HUDEP-2 (cell line): ENCODE results near the gene MFSD2A.
"Not testable (repeated sequence)": the region's sequence is repeated elsewhere in the genome, so short reads cannot be mapped to it uniquely, and the experiment has no call there.

Experiments
- DNase-seq, 76 experiments: peaks; one replicate each; lab custom pipeline; 2025; ENCODE audit not compliant: unreplicated experiment in 76 of 76; lab: John Stamatoyannopoulos, UW

Gene MFSD2A

GRCh38 chr1:39964552-39964951 is 9.6 kb downstream of the MFSD2A start:
- DNase-seq: no peak

GRCh38 chr1:39965044-39965443 is 10.1 kb downstream of the MFSD2A start:
- DNase-seq: no peak

GRCh38 chr1:39969048-39969447 is 14.1 kb downstream of the MFSD2A start:
- no peak for DNase-seq

- DNase-seq: no peak
Observed at GRCh38 chr1:39969531-39970270, 14.8 kb downstream of the MFSD2A start.

GRCh38 chr1:39970274-39970673 is 15.3 kb downstream of the MFSD2A start:
- DNase-seq: no peak

GRCh38 chr1:39971138-39971537 is 16.2 kb downstream of the MFSD2A start:
- DNase-seq: no peak

GRCh38 chr1:39973503-39974135 is 18.7 kb downstream of the MFSD2A start:
- DNase-seq: peak in 60 of 76 experiments; percentile 2 to 75 (median 39)

- DNase-seq: no peak
Observed at GRCh38 chr1:39976732-39977131, 21.8 kb downstream of the MFSD2A start.

GRCh38 chr1:39977202-39977601 is 22.3 kb downstream of the MFSD2A start:
- no peak for DNase-seq

- no peak for DNase-seq
Observed at GRCh38 chr1:39979654-39980053, 24.7 kb downstream of the MFSD2A start.

GRCh38 chr1:39980555-39981313 is 25.8 kb downstream of the MFSD2A start:
- no peak for DNase-seq

- no peak for DNase-seq
Observed at GRCh38 chr1:39981385-39981784, 26.4 kb downstream of the MFSD2A start.

- peak in 2 of 76 experiments; percentile 2 to 22 for DNase-seq
Observed at GRCh38 chr1:39981945-39982344, 27.0 kb downstream of the MFSD2A start.

GRCh38 chr1:39984480-39984879 is 29.5 kb downstream of the MFSD2A start:
- DNase-seq: not testable (repeated sequence)

- no peak for DNase-seq
Observed at GRCh38 chr1:39984951-39985350, 30.0 kb downstream of the MFSD2A start.

- no peak for DNase-seq
Observed at GRCh38 chr1:39987869-39988268, 32.9 kb downstream of the MFSD2A start.

GRCh38 chr1:39988618-39989343 is 33.8 kb downstream of the MFSD2A start:
- no peak for DNase-seq

- no peak for DNase-seq
Observed at GRCh38 chr1:39990428-39990827, 35.5 kb downstream of the MFSD2A start.

GRCh38 chr1:39992234-39992633 is 37.3 kb downstream of the MFSD2A start:
- DNase-seq: no peak

GRCh38 chr1:39992888-39993287 is 37.9 kb downstream of the MFSD2A start:
- DNase-seq: no peak

GRCh38 chr1:39995973-39996393 is 41.0 kb downstream of the MFSD2A start:
- no peak for DNase-seq
